Psoas muscle (tissue), 8 donors: ENCODE results near the gene FUT9. TPM values are rescaled to one million over a fixed set of nuclear protein-coding genes. Genes with fewer than 3 reads are reported as not detected.
"Not testable (repeated sequence)": the region's sequence is repeated elsewhere in the genome, so short reads cannot be mapped to it uniquely, and the experiment has no call there.

Source experiments
- ATAC-seq, 4 donors: fragments of 200-7000 bp; cut with Tn5 transposase; one replicate each; pipeline ENCODE4 v1.9.1; 2020; ENCODE audit warnings: moderate library complexity in 3 of 4, mild to moderate bottlenecking in 2 of 4
- DNase-seq, 2 donors: peaks; one replicate each; pipeline ENCODE4 v3.0.0-alpha.2; 2020
- H3K27ac ChIP-seq: fragments of 200-600 bp; one replicate; pipeline ENCODE4 v1.8.0; 2022
- H3K27me3 ChIP-seq, 3 donors: fragments of 200-600 bp in 1 of 3; one replicate each; pipeline versions ENCODE4 v1.6.1 to v1.8.0; 2013 to 2022; ENCODE audit warnings: low read length in 2 of 3, mild to moderate bottlenecking in 2 of 3, moderate library complexity in 1 of 3; ENCODE audit not compliant: insufficient read depth in 3 of 3
- H3K36me3 ChIP-seq, 2 donors: fragments of 200-600 bp in 1 of 2; one replicate each; pipeline versions ENCODE4 v1.6.1 to v1.8.0; 2013 to 2022; ENCODE audit warnings: low read depth in 1 of 2, mild to moderate bottlenecking in 1 of 2, moderate library complexity in 1 of 2; ENCODE audit not compliant: insufficient read depth in 1 of 2
- H3K4me1 ChIP-seq: fragments of 200-600 bp; one replicate; pipeline ENCODE4 v1.8.0; 2022
- H3K4me3 ChIP-seq: fragments of 200-600 bp; one replicate; pipeline ENCODE4 v1.8.0; 2022; ENCODE audit warnings: mild to moderate bottlenecking
- H3K9me3 ChIP-seq: fragments of 200-600 bp; one replicate; pipeline ENCODE4 v1.8.0; 2022
- WGBS, 3 donors: extraction: QIAGEN DNeasy Blood & Tissue Kit; methylation state at CpG; one replicate each; pipeline versions ENCODE4 v1.1.6 to v1.1.7; 2013; 5-methylcytosine and 5-hydroxymethylcytosine counted together
- intact Hi-C, 2 donors: fragments of 100-400 bp; cut with DNase I; formaldehyde crosslinking; loops; one replicate each; pipeline versions ENCODE4 v1.11.0 to v1.14.2; 2022
- polyA plus RNA-seq, 3 donors: library from polyadenylated mRNA; stranded (reverse); fragments of 200-250 nt; gene quantifications; one replicate each; pipeline ENCODE4 v1.2.3, GENCODE V29; 2013
- total RNA-seq, 4 donors: library from RNA; stranded (reverse); fragmentation: NEBNext Ultra II Directional in 2 of 4; extraction: Animal tissue kit (Norgen Biotek cat#: 25700) in 2 of 4; gene quantifications; one replicate each; pipeline versions ENCODE4 v1.2.1 to v1.2.4, GENCODE V29; 2021 to 2023
- TF ChIP-seq, protein P1 (sequence below): fragments of 200-600 bp; IDR thresholded peaks from one replicate; pipeline ENCODE4 v1.8.0; 2022; ENCODE audit warnings: antibody characterized with exemption
- donor health status: healthy with polysubstance abuse.
- donor health status: DM: no; HTN: no; CAD: no; lungs with moderate emphysema.
- donor health status: Bipolar disorder and iron deficiency.
- donor health status: healthy.
- donor health status: DM: yes; HTN: yes; CAD: no.
- donor health status: DM: no; HTN: no; CAD: no.
- donor health status: DM: no; HTN: no; CAD: no.
- donor health status: DM: yes; HTN: yes; CAD: no.

Gene FUT9
- total and polyA plus RNA-seq, 7 donors = 0.01 TPM; not detected in 5

DNA sequence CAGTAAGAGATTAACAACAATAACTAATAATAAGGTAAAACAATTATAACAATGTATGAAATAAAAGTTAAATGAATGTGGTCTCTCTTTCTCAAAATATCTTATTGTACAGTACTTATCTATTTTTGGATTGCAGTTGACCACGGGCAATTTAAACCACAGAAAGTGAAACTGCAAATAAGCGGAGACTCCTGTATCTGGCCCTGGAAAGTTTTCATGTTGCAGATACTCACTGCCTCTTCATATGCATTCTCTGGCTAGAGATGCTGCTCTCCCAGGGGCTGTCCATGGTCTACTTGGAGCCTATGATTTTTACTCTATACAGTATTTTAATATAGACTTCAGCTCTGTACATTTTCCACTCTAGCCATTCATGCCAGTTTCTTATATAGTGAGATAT, 230.8 kb downstream of the FUT9 start:
- no peak overlapping the region for H3K4me3 ChIP-seq
- no peaks in the 10 kb centered on the region for H3K9me3 ChIP-seq
- ATAC-seq = no peak
- TF ChIP-seq, protein P1, sequence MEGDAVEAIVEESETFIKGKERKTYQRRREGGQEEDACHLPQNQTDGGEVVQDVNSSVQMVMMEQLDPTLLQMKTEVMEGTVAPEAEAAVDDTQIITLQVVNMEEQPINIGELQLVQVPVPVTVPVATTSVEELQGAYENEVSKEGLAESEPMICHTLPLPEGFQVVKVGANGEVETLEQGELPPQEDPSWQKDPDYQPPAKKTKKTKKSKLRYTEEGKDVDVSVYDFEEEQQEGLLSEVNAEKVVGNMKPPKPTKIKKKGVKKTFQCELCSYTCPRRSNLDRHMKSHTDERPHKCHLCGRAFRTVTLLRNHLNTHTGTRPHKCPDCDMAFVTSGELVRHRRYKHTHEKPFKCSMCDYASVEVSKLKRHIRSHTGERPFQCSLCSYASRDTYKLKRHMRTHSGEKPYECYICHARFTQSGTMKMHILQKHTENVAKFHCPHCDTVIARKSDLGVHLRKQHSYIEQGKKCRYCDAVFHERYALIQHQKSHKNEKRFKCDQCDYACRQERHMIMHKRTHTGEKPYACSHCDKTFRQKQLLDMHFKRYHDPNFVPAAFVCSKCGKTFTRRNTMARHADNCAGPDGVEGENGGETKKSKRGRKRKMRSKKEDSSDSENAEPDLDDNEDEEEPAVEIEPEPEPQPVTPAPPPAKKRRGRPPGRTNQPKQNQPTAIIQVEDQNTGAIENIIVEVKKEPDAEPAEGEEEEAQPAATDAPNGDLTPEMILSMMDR = no peak
- no peaks in the 10 kb centered on the region for H3K27me3 ChIP-seq
- H3K36me3 ChIP-seq = no peaks in the 10 kb centered on the region
- intact Hi-C loops = no loop called here
- no peak overlapping the region for H3K27ac ChIP-seq
- 65 to 75% (median 67%) methylated on average over 2 of the region's 2 CpGs for WGBS, 3 donors
- no peak for DNase-seq
- H3K4me1 ChIP-seq = no peaks in the 10 kb centered on the region

DNA sequence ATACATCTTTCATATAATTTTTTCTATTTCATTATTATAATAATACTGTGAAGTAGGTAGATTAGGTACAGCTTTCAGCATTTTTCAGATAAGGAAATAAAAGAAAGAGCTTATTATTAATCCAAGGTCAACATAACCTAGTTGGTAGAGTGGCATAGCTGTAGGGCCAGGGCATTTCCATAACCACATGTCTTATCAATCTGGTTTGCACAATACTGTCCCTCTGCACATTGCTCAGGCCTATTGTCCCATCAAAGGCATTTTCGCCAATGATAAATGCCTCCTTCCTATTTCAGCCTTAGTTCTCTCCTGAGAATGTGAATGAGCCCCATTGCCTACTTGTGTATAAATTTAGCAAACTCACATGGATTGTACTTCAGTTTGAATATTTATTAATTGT, 234.0 kb downstream of the FUT9 start:
- 86 to 92% (median 91%) methylated on average over 1 of the region's 1 CpG for WGBS, 3 donors
- TF ChIP-seq, protein P1 = no peak
- H3K4me1 ChIP-seq = no peaks in the 10 kb centered on the region
- DNase-seq (no peak), ATAC-seq (no peak)
- no peak overlapping the region for H3K4me3 ChIP-seq
- no peaks in the 10 kb centered on the region for H3K27me3 ChIP-seq
- no peak overlapping the region for H3K27ac ChIP-seq
- H3K36me3 ChIP-seq = no peaks in the 10 kb centered on the region
- no peaks in the 10 kb centered on the region for H3K9me3 ChIP-seq
- intact Hi-C loops = no loop called here

DNA sequence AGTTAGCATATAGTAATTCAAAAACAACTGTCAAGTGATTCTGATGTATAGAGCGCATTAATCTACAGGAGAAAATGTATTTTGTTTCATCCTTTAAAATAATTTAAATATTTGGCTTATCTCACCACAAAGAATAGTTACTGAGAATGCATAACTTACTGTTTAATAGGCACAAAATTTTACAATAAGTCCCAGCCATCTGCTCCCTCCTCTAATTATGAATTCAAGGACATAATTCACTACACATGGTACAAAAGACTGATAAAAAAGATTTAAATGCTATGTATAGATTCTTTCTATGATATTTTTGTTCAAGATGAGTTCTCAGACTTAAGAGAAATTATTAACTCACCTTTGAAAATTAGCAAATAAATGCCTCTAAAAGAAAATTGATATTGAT, 242.0 kb downstream of the FUT9 start:
- no peak for ATAC-seq
- 80 to 90% (median 82%) methylated on average over 1 of the region's 1 CpG for WGBS, 3 donors
- intact Hi-C loops = no loop called here

DNA sequence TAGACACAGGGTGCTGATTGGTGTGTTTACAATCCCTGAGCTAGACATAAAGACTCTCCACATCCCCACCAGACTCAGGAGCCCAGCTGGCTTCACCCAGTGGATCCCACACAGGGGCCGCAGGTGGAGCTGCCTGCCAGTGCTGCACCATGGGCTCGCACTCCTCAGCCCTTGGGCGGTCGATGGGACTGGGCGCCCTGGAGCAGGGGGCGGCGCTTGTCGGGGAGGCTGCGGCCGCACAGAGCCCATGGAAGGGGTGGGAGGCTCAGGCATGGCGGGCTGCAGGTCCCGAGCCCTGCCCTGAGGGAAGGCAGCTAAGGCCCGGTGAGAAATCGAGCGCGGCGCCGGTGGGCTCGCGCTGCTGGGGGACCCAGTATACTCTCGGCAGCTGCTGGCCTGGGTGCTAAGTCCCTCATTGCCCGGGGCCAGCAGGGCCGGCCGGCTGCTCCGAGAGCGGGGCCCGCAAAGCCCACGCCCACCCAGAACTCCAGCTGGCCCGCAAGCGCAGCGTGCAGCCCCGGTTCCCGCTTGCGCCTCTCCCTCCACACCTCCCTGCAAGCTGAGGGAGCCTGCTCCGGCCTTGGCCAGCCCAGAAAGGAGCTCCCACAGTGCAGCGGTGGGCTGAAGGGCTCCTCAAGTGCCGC, 245.1 kb downstream of the FUT9 start:
- H3K27ac ChIP-seq, H3K27me3 ChIP-seq, H3K36me3 ChIP-seq, H3K4me3 ChIP-seq, intact Hi-C loops, DNase-seq, H3K9me3 ChIP-seq, ATAC-seq, H3K4me1 ChIP-seq: not testable (repeated sequence)
- WGBS, 3 donors = 93 to 95% (median 94%) methylated on average over 20 to 37 of the region's 37 CpGs

More for the DNA sequence above, 242.0 kb downstream of the FUT9 start:
- no peaks in the 10 kb centered on the region for H3K9me3 ChIP-seq
- H3K4me1 ChIP-seq = no peaks in the 10 kb centered on the region
- DNase-seq = no peak
- no peaks in the 10 kb centered on the region for H3K36me3 ChIP-seq
- H3K4me3 ChIP-seq = no peak overlapping the region
- no peaks in the 10 kb centered on the region for H3K27me3 ChIP-seq
- no peak overlapping the region for H3K27ac ChIP-seq
- TF ChIP-seq, protein P1 = no peak
